ENCODE data around the gene RNU4-1. TPM values are rescaled to one million over a fixed set of nuclear protein-coding genes. Genes with fewer than 3 reads are reported as not detected.

The RNU4-1 gene
- polyA plus RNA-seq, 1 donor (not counting 4 experiments of a cell fraction or from before 2014, with no cell fraction given), result under 0.01 TPM

DNA sequence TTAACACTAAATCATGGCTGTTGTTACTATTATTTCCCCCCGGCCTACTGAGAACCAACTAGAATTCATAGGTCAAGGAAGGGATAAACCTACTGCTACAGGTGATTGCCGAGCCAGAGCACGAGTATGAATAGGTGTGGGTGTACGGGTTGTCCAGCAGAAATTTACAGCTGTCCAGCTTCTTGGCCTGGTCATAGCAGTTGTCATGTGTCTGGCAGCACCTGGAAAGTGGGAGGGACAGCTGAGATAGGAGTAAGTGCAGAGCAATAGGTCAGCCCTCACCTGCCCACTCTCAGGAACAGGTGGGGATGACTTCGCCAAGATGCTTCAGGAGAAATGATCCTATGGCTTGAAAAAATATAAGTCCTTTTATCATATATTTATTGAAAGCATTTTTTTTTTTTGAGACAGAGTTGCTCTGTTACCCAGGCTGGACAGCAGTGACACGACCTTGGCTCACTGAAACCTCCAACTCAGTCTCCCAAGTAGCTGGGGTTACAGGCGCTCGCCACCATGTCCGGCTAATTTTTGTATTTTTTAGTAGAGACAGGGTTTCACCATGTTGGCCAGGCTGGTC, 31.9 kb upstream of the RNU4-1 start:
- Histone ChIP-seq H2AFZ (ENCODE audit: control insufficient read depth, low read length) (no peak overlapping the region), H3K4me1 (ENCODE audit: control insufficient read depth, extremely low read depth, insufficient read depth, low read length) (peaks cover 3% of the 10 kb centered on the region), H3K27me3 (ENCODE audit: control insufficient read depth, extremely low read depth, insufficient read depth, low read length) (no peaks in the 10 kb centered on the region), H3K9me3 (ENCODE audit: control insufficient read depth, low read depth, low read length) (no peaks in the 10 kb centered on the region), H3K36me3 (ENCODE audit: control insufficient read depth in 2 of 2, extremely low read depth in 1 of 2, insufficient read depth in 2 of 2, low read length in 2 of 2) (no peaks in the 10 kb centered on the region), H3K27ac (ENCODE audit: control insufficient read depth, insufficient read depth, low read length) (no peak overlapping the region), H4K20me1 (ENCODE audit: control insufficient read depth, extremely low read depth, insufficient read depth, low read length) (no peaks in the 10 kb centered on the region), H3K9ac (ENCODE audit: control insufficient read depth, extremely low read depth, insufficient read depth, low read length) (no peak overlapping the region), H3K79me2 (ENCODE audit: control insufficient read depth, insufficient read depth, low read length) (no peaks in the 10 kb centered on the region), H3K4me2 (ENCODE audit: control insufficient read depth, extremely low read depth, insufficient read depth, low read depth, low read length) (no peak overlapping the region), H3K4me3 (ENCODE audit: control insufficient read depth in 2 of 3, extremely low read depth in 1 of 3, insufficient read depth in 2 of 3, low read depth in 1 of 3, low read length in 3 of 3) (no peak overlapping the region), H3K9me1 (ENCODE audit: control insufficient read depth, extremely low read depth, insufficient read depth, low read length) (no peaks in the 10 kb centered on the region)
- no peak for FAIRE-seq
- TF ChIP-seq, protein P1, sequence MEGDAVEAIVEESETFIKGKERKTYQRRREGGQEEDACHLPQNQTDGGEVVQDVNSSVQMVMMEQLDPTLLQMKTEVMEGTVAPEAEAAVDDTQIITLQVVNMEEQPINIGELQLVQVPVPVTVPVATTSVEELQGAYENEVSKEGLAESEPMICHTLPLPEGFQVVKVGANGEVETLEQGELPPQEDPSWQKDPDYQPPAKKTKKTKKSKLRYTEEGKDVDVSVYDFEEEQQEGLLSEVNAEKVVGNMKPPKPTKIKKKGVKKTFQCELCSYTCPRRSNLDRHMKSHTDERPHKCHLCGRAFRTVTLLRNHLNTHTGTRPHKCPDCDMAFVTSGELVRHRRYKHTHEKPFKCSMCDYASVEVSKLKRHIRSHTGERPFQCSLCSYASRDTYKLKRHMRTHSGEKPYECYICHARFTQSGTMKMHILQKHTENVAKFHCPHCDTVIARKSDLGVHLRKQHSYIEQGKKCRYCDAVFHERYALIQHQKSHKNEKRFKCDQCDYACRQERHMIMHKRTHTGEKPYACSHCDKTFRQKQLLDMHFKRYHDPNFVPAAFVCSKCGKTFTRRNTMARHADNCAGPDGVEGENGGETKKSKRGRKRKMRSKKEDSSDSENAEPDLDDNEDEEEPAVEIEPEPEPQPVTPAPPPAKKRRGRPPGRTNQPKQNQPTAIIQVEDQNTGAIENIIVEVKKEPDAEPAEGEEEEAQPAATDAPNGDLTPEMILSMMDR (optimal IDR thresholded peaks at IDR 0.05 in 1 of 3, IDR thresholded peaks at IDR 0.05 in 1 of 3, conservative IDR thresholded peaks at IDR 0.05 in 1 of 3; ENCODE audit: extremely low read depth in 1 of 3, insufficient read depth in 2 of 3, low read length in 3 of 3), result no peak
- no peak for TF ChIP-seq EZH2 (IDR thresholded peaks at IDR 0.05; ENCODE audit: low read length)
- dilution Hi-C loops (cut with MboI; ENCODE audit: extremely low pct_ligation_motif_present, low sequenced_read_pairs), result no loop called here
- no peak for DNase-seq (ENCODE audit: low read depth, low spot score)

DNA sequence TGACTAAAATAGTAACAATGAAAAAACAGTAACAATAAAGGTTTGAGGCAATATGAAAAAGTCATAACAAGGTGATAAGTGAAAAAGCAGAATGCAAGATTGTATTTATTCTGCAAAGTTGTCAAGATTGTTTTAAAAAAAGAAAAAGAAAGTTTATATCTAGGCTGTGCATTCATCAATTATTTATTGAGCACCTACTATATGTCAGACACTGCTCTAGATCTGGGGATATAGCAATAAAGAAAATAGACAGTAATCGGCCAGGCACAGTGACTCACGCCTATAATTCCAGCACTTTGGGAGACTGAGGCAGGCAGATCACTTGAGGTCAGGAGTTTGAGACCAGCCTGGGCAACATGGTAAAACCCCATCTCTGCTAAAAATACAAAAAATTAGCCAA, 30.7 kb upstream of the RNU4-1 start:
- Histone ChIP-seq H3K9ac (ENCODE audit: control insufficient read depth, extremely low read depth, insufficient read depth, low read length) (no peak overlapping the region), H3K4me2 (ENCODE audit: control insufficient read depth, extremely low read depth, insufficient read depth, low read depth, low read length) (no peak overlapping the region), H3K9me3 (ENCODE audit: control insufficient read depth, low read depth, low read length) (no peaks in the 10 kb centered on the region), H3K27ac (ENCODE audit: control insufficient read depth, insufficient read depth, low read length) (no peak overlapping the region), H3K79me2 (ENCODE audit: control insufficient read depth, insufficient read depth, low read length) (no peaks in the 10 kb centered on the region), H3K27me3 (ENCODE audit: control insufficient read depth, extremely low read depth, insufficient read depth, low read length) (no peaks in the 10 kb centered on the region), H3K36me3 (ENCODE audit: control insufficient read depth in 2 of 2, extremely low read depth in 1 of 2, insufficient read depth in 2 of 2, low read length in 2 of 2) (no peaks in the 10 kb centered on the region), H4K20me1 (ENCODE audit: control insufficient read depth, extremely low read depth, insufficient read depth, low read length) (no peaks in the 10 kb centered on the region), H3K4me3 (ENCODE audit: control insufficient read depth in 2 of 3, extremely low read depth in 1 of 3, insufficient read depth in 2 of 3, low read depth in 1 of 3, low read length in 3 of 3) (no peak overlapping the region), H3K4me1 (ENCODE audit: control insufficient read depth, extremely low read depth, insufficient read depth, low read length) (peaks cover 3% of the 10 kb centered on the region), H3K9me1 (ENCODE audit: control insufficient read depth, extremely low read depth, insufficient read depth, low read length) (no peaks in the 10 kb centered on the region), H2AFZ (ENCODE audit: control insufficient read depth, low read length) (no peak overlapping the region)
- DNase-seq (ENCODE audit: low read depth, low spot score) (no peak), FAIRE-seq (no peak)
- TF ChIP-seq, protein P1 (optimal IDR thresholded peaks at IDR 0.05 in 1 of 3, IDR thresholded peaks at IDR 0.05 in 1 of 3, conservative IDR thresholded peaks at IDR 0.05 in 1 of 3; ENCODE audit: extremely low read depth in 1 of 3, insufficient read depth in 2 of 3, low read length in 3 of 3), result no peak
- no peak for TF ChIP-seq EZH2 (IDR thresholded peaks at IDR 0.05; ENCODE audit: low read length)
- dilution Hi-C loops (cut with MboI; ENCODE audit: extremely low pct_ligation_motif_present, low sequenced_read_pairs), result no loop called here

All from keratinocyte (primary cell).